Keratinocyte (primary cell): ENCODE measurements around the gene LAMTOR5.

Experiments used
- CTCF ChIP-seq, 3 experiments: IDR thresholded peaks in 1 of 3; conservative IDR thresholded peaks in 1 of 3; optimal IDR thresholded peaks in 1 of 3; 2 replicates in 2 of 3; 3 replicates in 1 of 3; pipeline versions ENCODE3 to v1.5.1; 2011; ENCODE audit warnings: low read length in 3 of 3, mild to moderate bottlenecking in 3 of 3, moderate library complexity in 2 of 3, control low read depth in 1 of 3, inconsistent platforms in 1 of 3; ENCODE audit not compliant: insufficient read depth in 2 of 3; ENCODE audit errors: extremely low read depth in 1 of 3
- EZH2 ChIP-seq: IDR thresholded peaks from one replicate; pipeline ENCODE4 v1.6.1; 2012; ENCODE audit warnings: inconsistent platforms, mild to moderate bottlenecking, low read length, moderate library complexity

DNA sequence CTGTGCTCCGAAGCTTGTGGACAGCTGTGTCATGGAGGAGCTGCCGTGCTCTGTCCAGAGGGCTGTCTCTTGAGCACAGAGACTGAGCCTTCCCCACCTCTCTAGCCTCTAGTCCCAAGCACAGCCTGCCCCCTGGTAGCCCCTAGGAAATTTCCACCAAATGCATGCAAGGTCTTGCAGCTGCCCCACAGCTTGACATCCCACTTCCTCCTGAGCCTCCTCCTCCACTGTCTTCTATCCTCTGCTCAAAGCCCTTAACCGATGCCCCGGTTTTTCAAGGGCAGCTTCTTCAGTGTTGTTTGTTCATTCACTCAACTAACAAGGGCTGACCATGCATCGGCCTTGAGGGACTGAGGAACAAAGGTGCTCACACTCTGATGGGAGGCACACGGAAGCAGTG lies 22.9 kb upstream of the LAMTOR5 start:
- no peak for TF ChIP-seq EZH2
- no peak for TF ChIP-seq CTCF (optimal IDR thresholded peaks at IDR 0.05 in 1 of 3, IDR thresholded peaks at IDR 0.05 in 1 of 3, conservative IDR thresholded peaks at IDR 0.05 in 1 of 3; ENCODE audit: extremely low read depth in 1 of 3, insufficient read depth in 2 of 3, low read length in 3 of 3)
